ENCODE data around the gene FKBP6.

The FKBP6 gene

GRCh38 chr7:73363225-73364005, 35.5 kb downstream of the FKBP6 start:
- Histone ChIP-seq H3K27ac (ENCODE audit: low read length) (no peak overlapping the region), H3K9me3 (ENCODE audit: insufficient read depth, low read length) (no peaks in the 10 kb centered on the region), H3K4me1 (ENCODE audit: low read length) (no peaks in the 10 kb centered on the region), H3K4me2 (ENCODE audit: low read length) (no peak overlapping the region), H2AFZ (ENCODE audit: low read depth, low read length) (no peak overlapping the region), H3K4me3 (ENCODE audit: low read length) (no peak overlapping the region), H3K79me2 (ENCODE audit: low read length) (no peaks in the 10 kb centered on the region), H4K20me1 (ENCODE audit: insufficient read depth, low read length) (no peaks in the 10 kb centered on the region), H3K36me3 (replicated peaks; ENCODE audit: low read depth, low read length) (no peaks in the 10 kb centered on the region), H3K9ac (ENCODE audit: low read length) (no peak overlapping the region), H3K27me3 (ENCODE audit: low read depth, low read length) (no peaks in the 10 kb centered on the region)
- TF ChIP-seq EZH2phosphoT487 (IDR thresholded peaks at IDR 0.05; ENCODE audit: low read depth) = no peak
- TF ChIP-seq CTCF (IDR thresholded peaks at IDR 0.05; ENCODE audit: low read depth, low read length) = no peak

- no peak for TF ChIP-seq EZH2phosphoT487 (IDR thresholded peaks at IDR 0.05; ENCODE audit: low read depth)
- no peak for TF ChIP-seq CTCF (IDR thresholded peaks at IDR 0.05; ENCODE audit: low read depth, low read length)
- Histone ChIP-seq H4K20me1 (ENCODE audit: insufficient read depth, low read length) (no peaks in the 10 kb centered on the region), H3K27me3 (ENCODE audit: low read depth, low read length) (no peaks in the 10 kb centered on the region), H3K27ac (ENCODE audit: low read length) (no peak overlapping the region), H3K9me3 (ENCODE audit: insufficient read depth, low read length) (no peaks in the 10 kb centered on the region), H3K36me3 (replicated peaks; ENCODE audit: low read depth, low read length) (no peaks in the 10 kb centered on the region), H3K79me2 (ENCODE audit: low read length) (no peaks in the 10 kb centered on the region), H3K4me3 (ENCODE audit: low read length) (no peak overlapping the region), H3K4me1 (ENCODE audit: low read length) (no peaks in the 10 kb centered on the region), H2AFZ (ENCODE audit: low read depth, low read length) (no peak overlapping the region), H3K4me2 (ENCODE audit: low read length) (no peak overlapping the region), H3K9ac (ENCODE audit: low read length) (no peak overlapping the region)
Measured at GRCh38 chr7:73364006-73364728, 36.2 kb downstream of the FKBP6 start.

- H3K9me3 ChIP-seq (ENCODE audit: insufficient read depth, low read length) = no peaks in the 10 kb centered on the region
- H3K4me3 ChIP-seq (ENCODE audit: low read length) = no peak overlapping the region
- no peaks in the 10 kb centered on the region for H3K36me3 ChIP-seq (replicated peaks; ENCODE audit: low read depth, low read length)
- H4K20me1 ChIP-seq (ENCODE audit: insufficient read depth, low read length) = no peaks in the 10 kb centered on the region
- H2AFZ ChIP-seq (ENCODE audit: low read depth, low read length) = no peak overlapping the region
- H3K27ac ChIP-seq (ENCODE audit: low read length) = no peak overlapping the region
- H3K4me2 ChIP-seq (ENCODE audit: low read length) = no peak overlapping the region
- TF ChIP-seq EZH2phosphoT487 (IDR thresholded peaks at IDR 0.05; ENCODE audit: low read depth) = no peak
- no peak for TF ChIP-seq CTCF (IDR thresholded peaks at IDR 0.05; ENCODE audit: low read depth, low read length)
- no peaks in the 10 kb centered on the region for H3K27me3 ChIP-seq (ENCODE audit: low read depth, low read length)
- no peaks in the 10 kb centered on the region for H3K79me2 ChIP-seq (ENCODE audit: low read length)
- no peaks in the 10 kb centered on the region for H3K4me1 ChIP-seq (ENCODE audit: low read length)
- no peak overlapping the region for H3K9ac ChIP-seq (ENCODE audit: low read length)
Measured at GRCh38 chr7:73366127-73366526, 38.2 kb downstream of the FKBP6 start.

GRCh38 chr7:73366990-73367389, 39.0 kb downstream of the FKBP6 start:
- Histone ChIP-seq H3K27me3 (ENCODE audit: low read depth, low read length) (no peaks in the 10 kb centered on the region), H3K4me3 (ENCODE audit: low read length) (no peak overlapping the region), H3K9ac (ENCODE audit: low read length) (no peak overlapping the region), H3K9me3 (ENCODE audit: insufficient read depth, low read length) (no peaks in the 10 kb centered on the region), H2AFZ (ENCODE audit: low read depth, low read length) (no peak overlapping the region), H4K20me1 (ENCODE audit: insufficient read depth, low read length) (no peaks in the 10 kb centered on the region), H3K27ac (ENCODE audit: low read length) (no peak overlapping the region), H3K36me3 (replicated peaks; ENCODE audit: low read depth, low read length) (no peaks in the 10 kb centered on the region), H3K4me1 (ENCODE audit: low read length) (no peaks in the 10 kb centered on the region), H3K79me2 (ENCODE audit: low read length) (no peaks in the 10 kb centered on the region), H3K4me2 (ENCODE audit: low read length) (no peak overlapping the region)
- TF ChIP-seq CTCF (IDR thresholded peaks at IDR 0.05; ENCODE audit: low read depth, low read length) = no peak
- TF ChIP-seq EZH2phosphoT487 (IDR thresholded peaks at IDR 0.05; ENCODE audit: low read depth) = no peak
